Measurements from ENCODE around the gene MRPL46. TPM values are rescaled to one million over a fixed set of nuclear protein-coding genes. Genes with fewer than 3 reads are reported as not detected.

MRPL46 gene
- polyA plus RNA-seq, 1 donor = 28.6 TPM

DNA sequence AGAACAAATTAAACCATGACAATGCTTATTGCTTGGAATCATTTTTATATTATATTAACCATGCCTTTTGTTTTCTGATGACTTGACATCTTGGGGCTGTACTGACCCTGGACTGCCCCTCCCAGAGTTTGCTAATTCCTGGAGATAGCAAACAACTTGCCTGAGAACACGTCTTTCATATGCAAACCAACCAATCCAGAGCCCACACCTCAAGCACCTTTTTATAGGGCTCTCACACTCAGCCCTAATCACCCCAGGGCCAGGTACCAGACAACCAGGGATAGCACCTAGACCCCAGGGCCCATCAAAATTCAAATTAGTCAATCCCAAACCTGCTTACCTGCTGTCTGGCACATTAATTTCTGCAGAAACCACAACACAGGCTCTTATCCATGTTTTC is 37.3 kb upstream of the MRPL46 start:
- DNase-seq = no peak
- Histone ChIP-seq H3K4me3 (ENCODE audit: low read length) (no peak overlapping the region), H3K9me3 (ENCODE audit: control insufficient read depth, low read depth, low read length) (no peaks in the 10 kb centered on the region), H3K27me3 (ENCODE audit: control insufficient read depth, insufficient read depth, low read length) (no peaks in the 10 kb centered on the region), H3K27ac (ENCODE audit: low read length) (no peak overlapping the region), H3K36me3 (ENCODE audit: control insufficient read depth, insufficient read depth, low read length) (peaks cover 37% of the 10 kb centered on the region), H3K4me1 (ENCODE audit: control insufficient read depth, insufficient read depth, low read length) (no peaks in the 10 kb centered on the region)
- WGBS (ENCODE audit: insufficient coverage, low lambda C conversion rate) = no CpG with 5 or more reads among the region's 1 CpG

DNA sequence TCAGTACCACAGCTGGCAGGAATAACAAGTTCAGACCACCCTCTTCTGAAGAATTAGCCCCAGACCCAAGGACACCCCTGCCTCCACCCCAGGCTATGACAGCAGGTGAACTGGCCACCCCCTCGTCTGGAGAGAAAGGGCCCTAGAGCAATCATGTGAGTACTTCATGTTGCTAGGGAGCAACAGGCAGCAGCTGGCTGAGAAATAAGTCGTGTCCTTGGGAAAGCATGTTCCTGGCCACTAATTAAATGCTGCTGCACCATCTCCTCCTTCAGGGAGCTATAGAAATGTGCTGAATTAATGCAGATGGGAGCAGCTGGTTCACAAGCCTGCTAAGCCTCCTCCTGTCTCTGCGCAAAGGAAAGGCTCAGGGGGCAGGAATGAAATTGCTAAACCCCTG is 31.8 kb upstream of the MRPL46 start:
- Histone ChIP-seq H3K9me3 (ENCODE audit: control insufficient read depth, low read depth, low read length) (no peaks in the 10 kb centered on the region), H3K4me3 (ENCODE audit: low read length) (no peak overlapping the region), H3K27ac (ENCODE audit: low read length) (no peak overlapping the region), H3K4me1 (ENCODE audit: control insufficient read depth, insufficient read depth, low read length) (no peaks in the 10 kb centered on the region), H3K36me3 (ENCODE audit: control insufficient read depth, insufficient read depth, low read length) (peaks cover 18% of the 10 kb centered on the region), H3K27me3 (ENCODE audit: control insufficient read depth, insufficient read depth, low read length) (no peaks in the 10 kb centered on the region)
- WGBS (ENCODE audit: insufficient coverage, low lambda C conversion rate) = no CpG with 5 or more reads among the region's 3 CpGs
- peak; percentile 3 to 9 for DNase-seq

DNA sequence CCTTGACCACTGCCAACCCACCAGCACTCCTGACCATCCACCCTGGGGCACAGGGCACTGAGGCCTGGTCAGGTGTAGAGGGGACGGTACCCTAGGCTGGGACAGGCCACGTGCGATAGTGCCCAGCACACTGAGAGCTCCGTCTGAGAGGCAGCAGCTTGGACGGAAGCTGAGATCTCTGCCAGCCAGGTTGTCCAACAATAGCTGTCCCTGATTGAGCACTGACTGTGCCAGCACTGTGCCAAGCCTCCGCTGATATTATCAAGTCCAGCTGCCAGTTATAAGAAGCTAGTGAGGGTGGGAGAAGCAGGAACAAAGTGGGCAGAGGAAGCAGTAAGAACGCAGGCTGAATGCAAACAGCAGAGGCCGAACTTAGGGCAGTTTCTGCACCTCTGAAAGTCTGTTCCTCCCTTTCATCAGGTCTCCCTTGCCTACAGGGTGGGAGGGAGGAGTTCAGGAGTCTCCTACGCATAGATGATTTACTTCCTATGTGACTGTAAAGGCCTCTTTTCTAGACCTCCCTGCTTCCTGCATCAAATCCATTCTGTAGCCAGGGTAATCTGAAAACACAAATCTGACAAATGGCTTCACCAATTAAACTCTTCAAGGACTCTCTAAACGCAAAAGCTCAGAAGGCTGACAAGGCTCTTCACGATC is 30.0 kb upstream of the MRPL46 start:
- WGBS (ENCODE audit: insufficient coverage, low lambda C conversion rate) = 100% methylated on average over 1 of the region's 11 CpGs
- no peak overlapping the region for H3K4me3 ChIP-seq (ENCODE audit: low read length)
- DNase-seq = no peak
- H3K9me3 ChIP-seq (ENCODE audit: control insufficient read depth, low read depth, low read length) = no peaks in the 10 kb centered on the region
- H3K4me1 ChIP-seq (ENCODE audit: control insufficient read depth, insufficient read depth, low read length) = no peaks in the 10 kb centered on the region
- no peaks in the 10 kb centered on the region for H3K27me3 ChIP-seq (ENCODE audit: control insufficient read depth, insufficient read depth, low read length)
- H3K36me3 ChIP-seq (ENCODE audit: control insufficient read depth, insufficient read depth, low read length) = peaks cover 12% of the 10 kb centered on the region
- no peak overlapping the region for H3K27ac ChIP-seq (ENCODE audit: low read length)

GRCh38 chr15:88493844-88494243 is 26.7 kb upstream of the MRPL46 start:
- H3K27me3 ChIP-seq (ENCODE audit: control insufficient read depth, insufficient read depth, low read length) = no peaks in the 10 kb centered on the region
- H3K36me3 ChIP-seq (ENCODE audit: control insufficient read depth, insufficient read depth, low read length) = peaks cover 12% of the 10 kb centered on the region
- no peaks in the 10 kb centered on the region for H3K9me3 ChIP-seq (ENCODE audit: control insufficient read depth, low read depth, low read length)
- WGBS (ENCODE audit: insufficient coverage, low lambda C conversion rate) = 100% methylated on average over 1 of the region's 10 CpGs
- no peak overlapping the region for H3K27ac ChIP-seq (ENCODE audit: low read length)
- no peaks in the 10 kb centered on the region for H3K4me1 ChIP-seq (ENCODE audit: control insufficient read depth, insufficient read depth, low read length)
- no peak overlapping the region for H3K4me3 ChIP-seq (ENCODE audit: low read length)
- no peak for DNase-seq

- Histone ChIP-seq H3K4me3 (ENCODE audit: low read length) (no peak overlapping the region), H3K27ac (ENCODE audit: low read length) (no peak overlapping the region), H3K9me3 (ENCODE audit: control insufficient read depth, low read depth, low read length) (no peaks in the 10 kb centered on the region), H3K27me3 (ENCODE audit: control insufficient read depth, insufficient read depth, low read length) (no peaks in the 10 kb centered on the region), H3K36me3 (ENCODE audit: control insufficient read depth, insufficient read depth, low read length) (peaks cover 4% of the 10 kb centered on the region), H3K4me1 (ENCODE audit: control insufficient read depth, insufficient read depth, low read length) (no peaks in the 10 kb centered on the region)
- no peak for DNase-seq
- no CpG with 5 or more reads among the region's 10 CpGs for WGBS (ENCODE audit: insufficient coverage, low lambda C conversion rate)
Measured at GRCh38 chr15:88491158-88491557, 24.0 kb upstream of the MRPL46 start.

GRCh38 chr15:88490036-88490435 is 22.8 kb upstream of the MRPL46 start:
- H3K36me3 ChIP-seq (ENCODE audit: control insufficient read depth, insufficient read depth, low read length) = peaks cover 3% of the 10 kb centered on the region
- no peaks in the 10 kb centered on the region for H3K4me1 ChIP-seq (ENCODE audit: control insufficient read depth, insufficient read depth, low read length)
- no CpG with 5 or more reads among the region's 3 CpGs for WGBS (ENCODE audit: insufficient coverage, low lambda C conversion rate)
- H3K9me3 ChIP-seq (ENCODE audit: control insufficient read depth, low read depth, low read length) = no peaks in the 10 kb centered on the region
- H3K27ac ChIP-seq (ENCODE audit: low read length) = no peak overlapping the region
- DNase-seq = no peak
- no peak overlapping the region for H3K4me3 ChIP-seq (ENCODE audit: low read length)
- H3K27me3 ChIP-seq (ENCODE audit: control insufficient read depth, insufficient read depth, low read length) = no peaks in the 10 kb centered on the region

GRCh38 chr15:88489321-88489720 is 22.1 kb upstream of the MRPL46 start:
- H3K27me3 ChIP-seq (ENCODE audit: control insufficient read depth, insufficient read depth, low read length) = no peaks in the 10 kb centered on the region
- H3K9me3 ChIP-seq (ENCODE audit: control insufficient read depth, low read depth, low read length) = no peaks in the 10 kb centered on the region
- no peak for DNase-seq
- H3K36me3 ChIP-seq (ENCODE audit: control insufficient read depth, insufficient read depth, low read length) = no peaks in the 10 kb centered on the region
- no CpG with 5 or more reads among the region's 4 CpGs for WGBS (ENCODE audit: insufficient coverage, low lambda C conversion rate)
- H3K27ac ChIP-seq (ENCODE audit: low read length) = no peak overlapping the region
- no peak overlapping the region for H3K4me3 ChIP-seq (ENCODE audit: low read length)
- H3K4me1 ChIP-seq (ENCODE audit: control insufficient read depth, insufficient read depth, low read length) = no peaks in the 10 kb centered on the region

DNA sequence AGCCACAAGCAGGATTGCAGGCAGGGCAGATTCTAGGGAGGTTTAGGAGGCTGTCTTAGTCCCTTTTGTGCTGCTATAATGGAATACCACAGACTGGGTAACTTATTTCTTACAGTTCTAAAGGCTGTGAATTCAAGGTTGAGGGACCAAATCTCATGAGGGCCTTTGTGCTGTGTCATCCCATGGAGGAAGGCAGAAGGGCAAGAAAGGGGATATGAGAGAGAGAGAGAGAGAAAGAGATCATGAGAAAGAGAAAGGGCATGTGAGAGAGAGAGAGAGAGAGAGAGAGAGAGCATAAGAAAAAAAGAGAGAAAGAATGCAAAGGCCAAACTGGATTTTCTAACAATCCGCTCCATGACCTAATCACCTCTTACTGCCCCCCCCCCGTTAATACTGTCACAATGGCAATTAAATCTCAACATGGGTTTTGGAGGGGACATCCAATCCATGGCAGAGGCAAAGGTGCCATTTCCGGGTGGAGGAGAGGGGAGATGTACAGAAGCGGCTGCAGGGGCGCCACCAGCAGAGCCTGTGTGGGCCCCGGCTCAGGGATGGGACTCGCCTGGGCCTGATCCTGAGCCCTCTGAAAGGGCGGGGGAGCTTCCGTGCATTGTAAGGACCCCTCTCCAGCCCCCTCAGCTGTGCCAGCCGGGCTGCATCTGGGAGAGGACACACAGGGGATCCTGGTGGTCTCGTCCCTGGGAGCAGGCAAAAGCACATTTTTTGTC is 20.8 kb upstream of the MRPL46 start:
- H3K27me3 ChIP-seq (ENCODE audit: control insufficient read depth, insufficient read depth, low read length) = no peaks in the 10 kb centered on the region
- no peak for DNase-seq
- no CpG with 5 or more reads among the region's 11 CpGs for WGBS (ENCODE audit: insufficient coverage, low lambda C conversion rate)

DNA sequence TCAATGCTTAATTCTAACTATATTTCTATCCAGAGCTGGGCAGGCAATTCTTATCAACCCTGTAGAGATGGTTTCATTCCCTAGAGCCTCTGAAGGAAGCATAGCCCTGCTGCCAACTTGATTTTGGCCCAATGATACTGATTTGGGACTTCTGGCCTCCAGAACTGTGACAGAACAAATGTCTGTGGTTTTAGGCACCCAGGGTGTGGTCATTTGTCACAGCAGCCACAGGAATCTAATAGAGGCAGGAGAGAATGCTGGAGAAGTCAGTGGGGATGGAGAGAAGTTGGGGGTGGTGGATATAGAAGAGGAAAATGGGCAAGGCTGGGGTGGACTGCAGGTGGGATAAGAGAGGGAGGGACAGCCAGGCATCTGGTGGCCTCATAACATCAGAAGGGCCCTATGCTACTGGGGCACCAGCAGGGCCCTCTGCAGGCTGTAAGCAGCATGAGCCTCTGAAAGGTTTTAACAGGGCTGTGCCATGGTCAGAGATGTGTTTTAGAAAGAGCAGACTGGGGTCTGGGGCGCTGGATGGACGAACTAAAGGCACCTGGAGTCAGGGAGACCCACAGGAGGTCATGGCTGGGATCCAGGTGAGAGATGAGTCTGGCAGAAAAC is 20.1 kb upstream of the MRPL46 start:
- Histone ChIP-seq H3K27ac (ENCODE audit: low read length) (no peak overlapping the region), H3K4me3 (ENCODE audit: low read length) (no peak overlapping the region), H3K9me3 (ENCODE audit: control insufficient read depth, low read depth, low read length) (no peaks in the 10 kb centered on the region), H3K4me1 (ENCODE audit: control insufficient read depth, insufficient read depth, low read length) (no peaks in the 10 kb centered on the region), H3K27me3 (ENCODE audit: control insufficient read depth, insufficient read depth, low read length) (no peaks in the 10 kb centered on the region), H3K36me3 (ENCODE audit: control insufficient read depth, insufficient read depth, low read length) (peaks cover 2% of the 10 kb centered on the region)
- no peak for DNase-seq
- no CpG with 5 or more reads among the region's 2 CpGs for WGBS (ENCODE audit: insufficient coverage, low lambda C conversion rate)

More for the DNA sequence above, 20.8 kb upstream of the MRPL46 start:
- Histone ChIP-seq H3K4me1 (ENCODE audit: control insufficient read depth, insufficient read depth, low read length) (no peaks in the 10 kb centered on the region), H3K4me3 (ENCODE audit: low read length) (no peak overlapping the region), H3K9me3 (ENCODE audit: control insufficient read depth, low read depth, low read length) (no peaks in the 10 kb centered on the region), H3K27ac (ENCODE audit: low read length) (no peak overlapping the region), H3K36me3 (ENCODE audit: control insufficient read depth, insufficient read depth, low read length) (peaks cover 2% of the 10 kb centered on the region)

- Histone ChIP-seq H3K27me3 (ENCODE audit: control insufficient read depth, insufficient read depth, low read length) (no peaks in the 10 kb centered on the region), H3K36me3 (ENCODE audit: control insufficient read depth, insufficient read depth, low read length) (peaks cover 7% of the 10 kb centered on the region), H3K27ac (ENCODE audit: low read length) (no peak overlapping the region), H3K4me3 (ENCODE audit: low read length) (no peak overlapping the region), H3K4me1 (ENCODE audit: control insufficient read depth, insufficient read depth, low read length) (no peaks in the 10 kb centered on the region), H3K9me3 (ENCODE audit: control insufficient read depth, low read depth, low read length) (no peaks in the 10 kb centered on the region)
- WGBS (ENCODE audit: insufficient coverage, low lambda C conversion rate) = no CpG with 5 or more reads among the region's 10 CpGs
- no peak for DNase-seq
Measured at GRCh38 chr15:88484682-88485331, 17.6 kb upstream of the MRPL46 start.
